ENCODE data around the gene PIAS1.

DNA sequence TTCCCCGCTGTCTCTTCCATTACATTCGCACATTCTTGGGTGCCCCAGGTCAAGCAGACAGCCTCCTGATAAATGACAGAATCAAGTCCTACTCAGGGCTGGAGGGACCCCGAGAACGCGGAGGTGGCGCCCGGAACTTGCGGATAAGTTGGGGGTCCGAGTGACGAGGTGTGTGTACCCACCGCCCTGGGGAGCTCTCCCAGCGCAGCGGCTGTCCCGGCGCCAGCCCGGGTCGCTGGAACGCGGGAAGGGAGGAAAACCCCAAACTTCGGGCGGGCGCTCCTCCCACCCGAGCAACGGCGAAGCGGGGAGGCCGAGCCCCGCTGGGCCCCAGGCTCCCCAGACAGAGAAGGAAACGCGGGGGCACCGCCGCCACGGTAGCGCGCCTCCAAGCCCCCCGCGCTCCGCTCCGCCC is 174.9 kb downstream of the PIAS1 start:
- TF ChIP-seq, protein P1, sequence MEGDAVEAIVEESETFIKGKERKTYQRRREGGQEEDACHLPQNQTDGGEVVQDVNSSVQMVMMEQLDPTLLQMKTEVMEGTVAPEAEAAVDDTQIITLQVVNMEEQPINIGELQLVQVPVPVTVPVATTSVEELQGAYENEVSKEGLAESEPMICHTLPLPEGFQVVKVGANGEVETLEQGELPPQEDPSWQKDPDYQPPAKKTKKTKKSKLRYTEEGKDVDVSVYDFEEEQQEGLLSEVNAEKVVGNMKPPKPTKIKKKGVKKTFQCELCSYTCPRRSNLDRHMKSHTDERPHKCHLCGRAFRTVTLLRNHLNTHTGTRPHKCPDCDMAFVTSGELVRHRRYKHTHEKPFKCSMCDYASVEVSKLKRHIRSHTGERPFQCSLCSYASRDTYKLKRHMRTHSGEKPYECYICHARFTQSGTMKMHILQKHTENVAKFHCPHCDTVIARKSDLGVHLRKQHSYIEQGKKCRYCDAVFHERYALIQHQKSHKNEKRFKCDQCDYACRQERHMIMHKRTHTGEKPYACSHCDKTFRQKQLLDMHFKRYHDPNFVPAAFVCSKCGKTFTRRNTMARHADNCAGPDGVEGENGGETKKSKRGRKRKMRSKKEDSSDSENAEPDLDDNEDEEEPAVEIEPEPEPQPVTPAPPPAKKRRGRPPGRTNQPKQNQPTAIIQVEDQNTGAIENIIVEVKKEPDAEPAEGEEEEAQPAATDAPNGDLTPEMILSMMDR (IDR thresholded peaks at IDR 0.05; ENCODE audit: insufficient read depth, low read length) = no peak
- TF ChIP-seq POLR2AphosphoS5 (IDR thresholded peaks at IDR 0.05; ENCODE audit: low read depth) (no peak), GABPA (IDR thresholded peaks at IDR 0.05; ENCODE audit: low read depth) (no peak), SPI1 (IDR thresholded peaks at IDR 0.05; ENCODE audit: borderline replicate concordance, low read depth) (no peak)
- TF ChIP-seq, protein P2, sequence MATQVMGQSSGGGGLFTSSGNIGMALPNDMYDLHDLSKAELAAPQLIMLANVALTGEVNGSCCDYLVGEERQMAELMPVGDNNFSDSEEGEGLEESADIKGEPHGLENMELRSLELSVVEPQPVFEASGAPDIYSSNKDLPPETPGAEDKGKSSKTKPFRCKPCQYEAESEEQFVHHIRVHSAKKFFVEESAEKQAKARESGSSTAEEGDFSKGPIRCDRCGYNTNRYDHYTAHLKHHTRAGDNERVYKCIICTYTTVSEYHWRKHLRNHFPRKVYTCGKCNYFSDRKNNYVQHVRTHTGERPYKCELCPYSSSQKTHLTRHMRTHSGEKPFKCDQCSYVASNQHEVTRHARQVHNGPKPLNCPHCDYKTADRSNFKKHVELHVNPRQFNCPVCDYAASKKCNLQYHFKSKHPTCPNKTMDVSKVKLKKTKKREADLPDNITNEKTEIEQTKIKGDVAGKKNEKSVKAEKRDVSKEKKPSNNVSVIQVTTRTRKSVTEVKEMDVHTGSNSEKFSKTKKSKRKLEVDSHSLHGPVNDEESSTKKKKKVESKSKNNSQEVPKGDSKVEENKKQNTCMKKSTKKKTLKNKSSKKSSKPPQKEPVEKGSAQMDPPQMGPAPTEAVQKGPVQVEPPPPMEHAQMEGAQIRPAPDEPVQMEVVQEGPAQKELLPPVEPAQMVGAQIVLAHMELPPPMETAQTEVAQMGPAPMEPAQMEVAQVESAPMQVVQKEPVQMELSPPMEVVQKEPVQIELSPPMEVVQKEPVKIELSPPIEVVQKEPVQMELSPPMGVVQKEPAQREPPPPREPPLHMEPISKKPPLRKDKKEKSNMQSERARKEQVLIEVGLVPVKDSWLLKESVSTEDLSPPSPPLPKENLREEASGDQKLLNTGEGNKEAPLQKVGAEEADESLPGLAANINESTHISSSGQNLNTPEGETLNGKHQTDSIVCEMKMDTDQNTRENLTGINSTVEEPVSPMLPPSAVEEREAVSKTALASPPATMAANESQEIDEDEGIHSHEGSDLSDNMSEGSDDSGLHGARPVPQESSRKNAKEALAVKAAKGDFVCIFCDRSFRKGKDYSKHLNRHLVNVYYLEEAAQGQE (IDR thresholded peaks at IDR 0.05; ENCODE audit: insufficient replicate concordance, low read depth) = peak; percentile 9
